ENCODE data around the gene UBQLN2. TPM values are rescaled to one million over a fixed set of nuclear protein-coding genes. Genes with fewer than 3 reads are reported as not detected.
"Not testable (repeated sequence)": the region's sequence is repeated elsewhere in the genome, so short reads cannot be mapped to it uniquely, and the experiment has no call there.

The UBQLN2 gene
- total RNA-seq, 4 donors from 2014 or later = 17.6 to 24.9 (median 20.8) TPM

- no peak for TF ChIP-seq CTCF (IDR thresholded peaks at IDR 0.05)
- no peak for ATAC-seq (ENCODE audit: low FRiP score)
- no peak for DNase-seq (ENCODE audit: low spot score)
These were observed 25.2 kb downstream of the UBQLN2 start for GRCh38 chrX:56588397-56589188.

- ATAC-seq (ENCODE audit: low FRiP score); DNase-seq (ENCODE audit: low spot score): not testable (repeated sequence)
These were observed 28.4 kb downstream of the UBQLN2 start for GRCh38 chrX:56591830-56592229.

- no peak for DNase-seq (ENCODE audit: low spot score)
- ATAC-seq (ENCODE audit: low FRiP score) = no peak
- TF ChIP-seq CTCF (IDR thresholded peaks at IDR 0.05) = no peak
These were observed 36.7 kb downstream of the UBQLN2 start for GRCh38 chrX:56600141-56600540.

GRCh38 chrX:56600987-56601386, 37.6 kb downstream of the UBQLN2 start:
- no peak for TF ChIP-seq CTCF (IDR thresholded peaks at IDR 0.05)
- ATAC-seq (ENCODE audit: low FRiP score) (no peak), DNase-seq (ENCODE audit: low spot score) (no peak)

- ATAC-seq (ENCODE audit: low FRiP score) (no peak), DNase-seq (ENCODE audit: low spot score) (no peak)
- no peak for TF ChIP-seq CTCF (IDR thresholded peaks at IDR 0.05)
These were observed 51.9 kb downstream of the UBQLN2 start for GRCh38 chrX:56615282-56615681.

Other genes with a start within 250 kb of the UBQLN2 start
- gene NBDY, start 165.6 kb downstream of the UBQLN2 start, total RNA-seq = 10 to 100 TPM in 2 of 4 donors, 1 to 10 TPM in 2; 7.7 to 12.6 (median 9.4) TPM